Neural cell (in vitro differentiated cells): ENCODE measurements around the gene MREG. TPM values are rescaled to one million over a fixed set of nuclear protein-coding genes. Genes with fewer than 3 reads are reported as not detected.

ENCODE experiments used
- H2AFZ ChIP-seq: fragments of 200-600, 300-800 bp; sonication (generic), shearing (Covaris generic); 2 replicates; pipeline ENCODE4 v1.6.0; 2014; ENCODE audit warnings: low read depth, mild to moderate bottlenecking, antibody characterized with exemption, low read length, moderate library complexity
- H3F3A ChIP-seq: fragments of 200-600 bp; shearing (Covaris generic); 2 replicates; pipeline ENCODE4 v1.6.1; 2016; ENCODE audit warnings: mild to moderate bottlenecking, moderate library complexity, mixed read lengths, antibody characterized with exemption, low read length; ENCODE audit not compliant: insufficient read depth, poor library complexity, severe bottlenecking
- H3K27ac ChIP-seq: fragments of 200-600, 300-800 bp; sonication (generic), shearing (Covaris generic); 2 replicates; pipeline ENCODE4 v1.5.1; 2014; ENCODE audit warnings: mild to moderate bottlenecking, low read length, moderate library complexity
- H3K27me3 ChIP-seq: fragments of 300-800, 200-600 bp; sonication (generic), shearing (Covaris generic); 2 replicates; pipeline ENCODE4 v1.6.0; 2014; ENCODE audit warnings: mild to moderate bottlenecking, low read depth, low read length, moderate library complexity; ENCODE audit not compliant: insufficient read depth
- H3K36me3 ChIP-seq: fragments of 300-800, 200-600 bp; sonication (generic), shearing (Covaris generic); 2 replicates; pipeline ENCODE4 v1.5.1; 2014; ENCODE audit warnings: mild to moderate bottlenecking, antibody characterized with exemption, low read length, moderate library complexity; ENCODE audit not compliant: insufficient read depth
- H3K4me2 ChIP-seq: fragments of 300-800, 200-600 bp; sonication (generic), shearing (Covaris generic); 2 replicates; pipeline ENCODE4 v1.6.0; 2014; ENCODE audit warnings: mild to moderate bottlenecking, low read length
- H3K4me3 ChIP-seq: fragments of 300-800, 200-600 bp; sonication (generic), shearing (Covaris generic); 2 replicates; pipeline ENCODE4 v1.5.1; 2014; ENCODE audit warnings: mild to moderate bottlenecking, low read length, moderate library complexity
- H3K79me2 ChIP-seq: fragments of 200-600 bp; shearing (Covaris generic); replicated peaks from 2 replicates; pipeline ENCODE4 v1.6.0; 2014; ENCODE audit warnings: mild to moderate bottlenecking, low read length, moderate library complexity; ENCODE audit not compliant: insufficient read depth
- H3K9ac ChIP-seq: fragments of 300-800, 200-600 bp; sonication (generic), shearing (Covaris generic); 2 replicates; pipeline ENCODE4 v1.6.1; 2016; ENCODE audit warnings: mild to moderate bottlenecking, low read length, mixed read lengths
- H3K9me2 ChIP-seq: fragments of 200-600 bp; shearing (Covaris generic); 2 replicates; pipeline ENCODE4 v1.6.1; 2016; ENCODE audit warnings: mild to moderate bottlenecking, low read length, mixed read lengths; ENCODE audit not compliant: insufficient read depth
- H3K9me3 ChIP-seq: fragments of 200-600, 300-800 bp; sonication (generic), shearing (Covaris generic); 2 replicates; pipeline ENCODE4 v1.6.1; 2016; ENCODE audit warnings: mild to moderate bottlenecking, mixed run types, low read length, moderate library complexity, mixed read lengths
- H4K20me1 ChIP-seq: fragments of 200-600 bp; shearing (Covaris generic); 2 replicates; pipeline ENCODE4 v1.6.1; 2016; ENCODE audit warnings: mild to moderate bottlenecking, mixed run types; ENCODE audit not compliant: insufficient read depth
- CTCF ChIP-seq: fragments of 450-650 bp; IDR thresholded peaks from 2 replicates; pipeline ENCODE4 v1.5.1; 2014; ENCODE audit warnings: antibody characterized with exemption, mild to moderate bottlenecking, moderate library complexity; ENCODE audit not compliant: poor library complexity, severe bottlenecking
- EP300 ChIP-seq: fragments of 450-650 bp; conservative IDR thresholded peaks from 2 replicates; pipeline ENCODE4 v1.6.1; 2014; ENCODE audit warnings: antibody characterized with exemption, mild to moderate bottlenecking, moderate library complexity; ENCODE audit not compliant: poor library complexity, severe bottlenecking
- EZH2 ChIP-seq: fragments of 200-600, 300-800 bp; shearing (Covaris generic), sonication (generic); IDR thresholded peaks from 2 replicates; pipeline ENCODE4 v1.6.1; 2014; ENCODE audit warnings: antibody characterized with exemption, low read length, borderline replicate concordance, mild to moderate bottlenecking; ENCODE audit not compliant: insufficient read depth, poor library complexity, severe bottlenecking
- MXI1 ChIP-seq: fragments of 450-650 bp; conservative IDR thresholded peaks from 2 replicates; pipeline ENCODE4 v1.6.1; 2014; ENCODE audit warnings: antibody characterized with exemption, mild to moderate bottlenecking; ENCODE audit not compliant: poor library complexity, severe bottlenecking
- POLR2AphosphoS5 ChIP-seq: IDR thresholded peaks from 2 replicates; pipeline ENCODE4 v1.6.1; 2012
- RAD21 ChIP-seq: fragments of 450-650 bp; conservative IDR thresholded peaks from 2 replicates; pipeline ENCODE4 v1.6.1; 2014; ENCODE audit warnings: antibody characterized with exemption, mild to moderate bottlenecking, moderate library complexity
- SMC3 ChIP-seq: fragments of 450-650 bp; conservative IDR thresholded peaks from 2 replicates; pipeline ENCODE4 v1.6.1; 2014; ENCODE audit warnings: antibody characterized with exemption, mild to moderate bottlenecking, moderate library complexity; ENCODE audit not compliant: poor library complexity
- TAF1 ChIP-seq: IDR thresholded peaks from 2 replicates; pipeline ENCODE4 v1.6.1; 2012; ENCODE audit warnings: low read depth
- polyA plus RNA-seq: library from polyadenylated mRNA; depleted of rRNA; stranded (reverse); fragments of >200 nt; gene quantifications from 2 replicates; pipeline ENCODE4 v1.2.3, GENCODE V29; 2014
- TF ChIP-seq, protein P1 (sequence below): IDR thresholded peaks from 2 replicates; pipeline ENCODE4 v1.6.1; 2012; ENCODE audit warnings: borderline replicate concordance

The MREG gene
- polyA plus RNA-seq, 1 donor from 2014 or later: 9.1 TPM

GRCh38 chr2:216014006-216014405, 655 bp upstream of the MREG start:
- no peak overlapping the region for H2AFZ ChIP-seq
- H3K9ac ChIP-seq: no peak overlapping the region
- no peak overlapping the region for H3K4me2 ChIP-seq
- no peaks in the 10 kb centered on the region for H3K9me2 ChIP-seq
- no peaks in the 10 kb centered on the region for H3K79me2 ChIP-seq
- no peaks in the 10 kb centered on the region for H4K20me1 ChIP-seq
- H3K4me3 ChIP-seq: peak overlapping the region; percentile 85
- H3K27me3 ChIP-seq: no peaks in the 10 kb centered on the region
- TF ChIP-seq SMC3: no peak
- no peaks in the 10 kb centered on the region for H3K9me3 ChIP-seq
- no peaks in the 10 kb centered on the region for H3K36me3 ChIP-seq
- H3K27ac ChIP-seq: no peak overlapping the region
- no peaks in the 10 kb centered on the region for H3F3A ChIP-seq

DNA sequence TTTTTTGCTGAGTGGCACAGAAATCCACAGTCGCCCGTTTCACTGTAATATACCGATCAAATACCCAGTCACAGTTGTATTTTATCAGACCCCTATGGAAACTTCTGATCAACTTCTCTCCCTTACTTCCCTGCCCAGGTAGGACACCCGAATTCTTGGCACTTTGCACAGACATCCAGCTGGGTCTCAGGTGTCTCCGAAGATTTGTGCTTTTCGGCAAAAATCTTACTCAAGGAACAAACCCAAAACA, 596 bp downstream of the MREG start:
- H3F3A ChIP-seq: no peaks in the 10 kb centered on the region
- H3K79me2 ChIP-seq: no peaks in the 10 kb centered on the region
- H2AFZ ChIP-seq: peak overlapping the region; percentile 51
- peak overlapping the region; percentile 64 for H3K9ac ChIP-seq
- no peaks in the 10 kb centered on the region for H3K36me3 ChIP-seq
- H3K27me3 ChIP-seq: no peaks in the 10 kb centered on the region
- no peaks in the 10 kb centered on the region for H4K20me1 ChIP-seq
- H3K9me2 ChIP-seq: no peaks in the 10 kb centered on the region
- peak overlapping the region; percentile 93 for H3K4me2 ChIP-seq
- TF ChIP-seq POLR2AphosphoS5 (no peak), EZH2 (no peak), CTCF (no peak), TAF1 (no peak), EP300 (no peak), SMC3 (no peak), MXI1 (no peak), RAD21 (no peak)
- TF ChIP-seq, protein P1, sequence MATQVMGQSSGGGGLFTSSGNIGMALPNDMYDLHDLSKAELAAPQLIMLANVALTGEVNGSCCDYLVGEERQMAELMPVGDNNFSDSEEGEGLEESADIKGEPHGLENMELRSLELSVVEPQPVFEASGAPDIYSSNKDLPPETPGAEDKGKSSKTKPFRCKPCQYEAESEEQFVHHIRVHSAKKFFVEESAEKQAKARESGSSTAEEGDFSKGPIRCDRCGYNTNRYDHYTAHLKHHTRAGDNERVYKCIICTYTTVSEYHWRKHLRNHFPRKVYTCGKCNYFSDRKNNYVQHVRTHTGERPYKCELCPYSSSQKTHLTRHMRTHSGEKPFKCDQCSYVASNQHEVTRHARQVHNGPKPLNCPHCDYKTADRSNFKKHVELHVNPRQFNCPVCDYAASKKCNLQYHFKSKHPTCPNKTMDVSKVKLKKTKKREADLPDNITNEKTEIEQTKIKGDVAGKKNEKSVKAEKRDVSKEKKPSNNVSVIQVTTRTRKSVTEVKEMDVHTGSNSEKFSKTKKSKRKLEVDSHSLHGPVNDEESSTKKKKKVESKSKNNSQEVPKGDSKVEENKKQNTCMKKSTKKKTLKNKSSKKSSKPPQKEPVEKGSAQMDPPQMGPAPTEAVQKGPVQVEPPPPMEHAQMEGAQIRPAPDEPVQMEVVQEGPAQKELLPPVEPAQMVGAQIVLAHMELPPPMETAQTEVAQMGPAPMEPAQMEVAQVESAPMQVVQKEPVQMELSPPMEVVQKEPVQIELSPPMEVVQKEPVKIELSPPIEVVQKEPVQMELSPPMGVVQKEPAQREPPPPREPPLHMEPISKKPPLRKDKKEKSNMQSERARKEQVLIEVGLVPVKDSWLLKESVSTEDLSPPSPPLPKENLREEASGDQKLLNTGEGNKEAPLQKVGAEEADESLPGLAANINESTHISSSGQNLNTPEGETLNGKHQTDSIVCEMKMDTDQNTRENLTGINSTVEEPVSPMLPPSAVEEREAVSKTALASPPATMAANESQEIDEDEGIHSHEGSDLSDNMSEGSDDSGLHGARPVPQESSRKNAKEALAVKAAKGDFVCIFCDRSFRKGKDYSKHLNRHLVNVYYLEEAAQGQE: no peak
- H3K27ac ChIP-seq: no peak overlapping the region
- H3K4me3 ChIP-seq: peak overlapping the region; percentile 85
- H3K9me3 ChIP-seq: no peaks in the 10 kb centered on the region

DNA sequence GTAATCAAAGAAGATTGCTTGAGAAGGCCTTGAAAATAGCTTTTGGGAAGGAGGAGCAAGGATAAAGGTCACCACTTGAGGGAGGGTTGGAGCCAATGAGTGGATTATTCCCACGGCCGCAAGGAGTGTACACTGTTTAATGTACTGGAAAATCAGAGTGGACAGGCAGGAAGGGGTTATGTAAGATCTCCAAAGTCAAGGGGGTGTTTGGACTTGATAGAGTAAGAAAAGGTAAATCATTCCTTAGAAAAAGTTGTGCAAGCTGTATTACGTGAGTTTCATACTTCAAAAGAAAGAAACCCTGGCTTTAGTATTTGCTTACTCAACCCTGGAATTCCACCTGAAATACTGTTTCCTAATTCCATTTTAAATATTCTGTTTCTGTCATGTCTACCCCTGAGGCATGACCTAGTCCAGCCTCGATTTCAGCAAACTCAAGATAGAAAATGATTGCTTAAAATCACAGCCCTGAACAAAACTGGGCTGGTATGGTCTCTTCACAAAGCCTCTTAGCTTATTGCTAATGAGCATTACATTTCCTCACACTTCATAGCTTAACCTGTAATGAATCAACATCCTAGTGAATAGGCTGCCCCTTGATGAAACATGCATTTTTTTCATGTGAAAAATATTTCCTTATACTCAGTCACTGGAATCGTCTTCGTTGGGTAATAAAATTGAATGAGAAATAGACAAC, 1.1 kb downstream of the MREG start:
- no peaks in the 10 kb centered on the region for H3F3A ChIP-seq
- H3K27me3 ChIP-seq: no peaks in the 10 kb centered on the region
- H3K79me2 ChIP-seq: no peaks in the 10 kb centered on the region
- peak overlapping the region; percentile 85 for H3K4me3 ChIP-seq
- H3K9me2 ChIP-seq: no peaks in the 10 kb centered on the region
- H3K4me2 ChIP-seq: peak overlapping the region; percentile 93
- no peak overlapping the region for H3K27ac ChIP-seq
- H2AFZ ChIP-seq: no peak overlapping the region
- H3K9ac ChIP-seq: peak overlapping the region; percentile 64
- H3K36me3 ChIP-seq: no peaks in the 10 kb centered on the region
- H3K9me3 ChIP-seq: no peaks in the 10 kb centered on the region
- TF ChIP-seq CTCF: no peak
- no peak for TF ChIP-seq MXI1
- TF ChIP-seq POLR2AphosphoS5: no peak
- no peak for TF ChIP-seq EP300
- TF ChIP-seq, protein P1: no peak
- no peak for TF ChIP-seq TAF1
- H4K20me1 ChIP-seq: no peaks in the 10 kb centered on the region
